ENCODE measurements around the gene ARHGEF3.
"Not testable (repeated sequence)": the region's sequence is repeated elsewhere in the genome, so short reads cannot be mapped to it uniquely, and the experiment has no call there.

ARHGEF3 gene

DNA sequence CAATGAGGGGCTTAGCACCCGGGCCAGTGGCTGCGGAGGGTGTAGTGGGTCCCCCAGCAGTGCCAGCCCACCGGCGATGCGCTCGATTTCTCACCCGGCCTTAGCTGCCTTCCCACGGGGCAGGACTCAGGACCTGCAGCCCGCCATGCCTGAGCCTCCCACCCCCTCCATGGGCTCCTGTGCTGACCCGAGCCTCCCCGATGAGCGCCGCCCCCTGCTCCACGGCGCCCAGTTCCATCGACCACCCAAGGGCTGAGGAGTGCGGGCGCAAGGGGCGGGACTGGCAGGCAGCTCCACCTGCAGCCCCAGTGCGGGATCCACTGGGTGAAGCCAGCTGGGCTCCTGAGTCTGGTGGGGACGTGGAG is 109.8 kb downstream of the ARHGEF3 start:
- not testable (repeated sequence) for H3K9me3 ChIP-seq (replicated peaks in 1 of 2; ENCODE audit: control insufficient read depth in 2 of 2, insufficient read depth in 1 of 2, low read depth in 1 of 2, low read length in 2 of 2); H2AK5ac ChIP-seq (ENCODE audit: low read depth, low read length); H3K18ac ChIP-seq (ENCODE audit: low read length); H2AFZ ChIP-seq (ENCODE audit: low read length); H3K4me1 ChIP-seq (ENCODE audit: control insufficient read depth in 2 of 2, insufficient read depth in 1 of 2, low read depth in 1 of 2, low read length in 2 of 2); H4K8ac ChIP-seq (ENCODE audit: low read depth, low read length); H3K27ac ChIP-seq (replicated peaks; ENCODE audit: low read length); H3K23ac ChIP-seq (ENCODE audit: low read depth, low read length, poor library complexity); DNase-seq (ENCODE audit: low spot score); H2BK120ac ChIP-seq (ENCODE audit: low read depth, low read length); H3K4ac ChIP-seq (ENCODE audit: low read length); H3K14ac ChIP-seq (ENCODE audit: low read length); H2BK12ac ChIP-seq (ENCODE audit: low read length); H4K91ac ChIP-seq (ENCODE audit: low read depth, low read length, poor library complexity); H2BK15ac ChIP-seq (ENCODE audit: low read length); H3K4me2 ChIP-seq (ENCODE audit: insufficient read depth, low read length, poor library complexity, severe bottlenecking); H3K4me3 ChIP-seq (ENCODE audit: low read length in 2 of 2); H3K9ac ChIP-seq (ENCODE audit: low read depth, low read length, poor library complexity); H3K36me3 ChIP-seq (replicated peaks in 1 of 2; ENCODE audit: control insufficient read depth in 2 of 2, insufficient read depth in 2 of 2, low read length in 2 of 2); H3K27me3 ChIP-seq (ENCODE audit: control insufficient read depth in 3 of 3, insufficient read depth in 3 of 3, low read depth in 1 of 3, low read length in 3 of 3); H3K79me1 ChIP-seq (ENCODE audit: low read depth, low read length); H2BK5ac ChIP-seq (ENCODE audit: low read length)
- no CpG with 5 or more reads among the region's 21 CpGs for WGBS, 2 donors (ENCODE audit: extremely low coverage in 2 of 2, insufficient read length in 2 of 2, insufficient replicate concordance in 1 of 2)

DNA sequence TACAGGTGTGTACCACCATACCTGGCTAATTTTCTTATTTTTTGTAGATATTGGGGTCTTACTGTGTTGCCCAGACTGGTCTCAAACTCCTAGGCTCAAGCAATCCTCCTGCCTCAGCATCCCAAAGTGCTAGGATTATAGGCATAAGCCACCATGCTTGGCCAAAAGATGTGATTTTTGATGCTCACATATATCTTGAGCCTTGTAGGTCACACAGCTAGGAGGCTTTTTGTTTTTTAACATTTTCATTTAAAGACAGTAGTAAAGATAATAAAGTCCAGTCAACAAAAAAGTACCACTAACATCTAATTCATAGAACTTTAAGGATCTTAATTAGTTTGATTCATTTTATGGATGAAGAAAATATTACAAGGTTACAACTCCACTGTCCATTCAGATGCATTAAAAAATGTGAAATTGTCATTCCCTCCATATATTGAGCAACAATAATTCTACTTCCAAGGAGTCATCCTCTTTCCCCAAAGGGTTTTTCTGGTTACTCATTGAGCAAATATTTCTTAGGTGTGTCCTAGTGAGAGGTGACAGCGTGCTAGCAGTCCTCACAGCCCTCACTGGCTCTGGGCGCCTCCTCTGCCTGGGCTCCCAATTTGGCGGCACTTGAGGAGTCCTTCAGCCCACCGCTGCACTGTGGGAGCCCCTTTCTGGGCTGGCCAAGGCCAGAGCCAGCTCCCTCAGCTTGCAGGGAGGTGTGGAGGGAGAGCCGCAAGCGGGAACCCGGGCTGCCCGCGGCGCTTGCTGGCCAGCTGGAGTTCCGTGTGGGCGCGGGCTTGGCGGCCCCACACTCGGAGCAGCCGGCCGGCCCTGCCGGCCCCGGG is 110.4 kb downstream of the ARHGEF3 start:
- peaks cover 0 to 3% (median 0%) of the 10 kb centered on the region in 3 experiments for H3K27me3 ChIP-seq (ENCODE audit: control insufficient read depth in 3 of 3, insufficient read depth in 3 of 3, low read depth in 1 of 3, low read length in 3 of 3)
- no peak overlapping the region for H3K27ac ChIP-seq (replicated peaks; ENCODE audit: low read length)
- no peaks in the 10 kb centered on the region for H3K9me3 ChIP-seq (replicated peaks in 1 of 2; ENCODE audit: control insufficient read depth in 2 of 2, insufficient read depth in 1 of 2, low read depth in 1 of 2, low read length in 2 of 2)
- H3K9ac ChIP-seq (ENCODE audit: low read depth, low read length, poor library complexity): no peak overlapping the region
- no peak overlapping the region for H3K4me2 ChIP-seq (ENCODE audit: insufficient read depth, low read length, poor library complexity, severe bottlenecking)
- no peak overlapping the region for H2AFZ ChIP-seq (ENCODE audit: low read length)
- no peak overlapping the region for H2BK15ac ChIP-seq (ENCODE audit: low read length)
- no peaks in the 10 kb centered on the region for H3K4me1 ChIP-seq (ENCODE audit: control insufficient read depth in 2 of 2, insufficient read depth in 1 of 2, low read depth in 1 of 2, low read length in 2 of 2)
- no peak overlapping the region for H3K14ac ChIP-seq (ENCODE audit: low read length)
- no peaks in the 10 kb centered on the region for H3K79me1 ChIP-seq (ENCODE audit: low read depth, low read length)
- no peaks in the 10 kb centered on the region for H3K36me3 ChIP-seq (replicated peaks in 1 of 2; ENCODE audit: control insufficient read depth in 2 of 2, insufficient read depth in 2 of 2, low read length in 2 of 2)
- H4K91ac ChIP-seq (ENCODE audit: low read depth, low read length, poor library complexity): no peak overlapping the region
- DNase-seq (ENCODE audit: low spot score): no peak
- H2BK120ac ChIP-seq (ENCODE audit: low read depth, low read length): no peak overlapping the region
- H2BK5ac ChIP-seq (ENCODE audit: low read length): no peak overlapping the region
- no peak overlapping the region for H4K8ac ChIP-seq (ENCODE audit: low read depth, low read length)
- no peak overlapping the region for H3K23ac ChIP-seq (ENCODE audit: low read depth, low read length, poor library complexity)
- H3K18ac ChIP-seq (ENCODE audit: low read length): no peak overlapping the region
- no peak overlapping the region for H2AK5ac ChIP-seq (ENCODE audit: low read depth, low read length)
- H3K4me3 ChIP-seq (ENCODE audit: low read length in 2 of 2): no peak overlapping the region
- WGBS, 2 donors (ENCODE audit: extremely low coverage in 2 of 2, insufficient read length in 2 of 2, insufficient replicate concordance in 1 of 2): no CpG with 5 or more reads among the region's 19 CpGs
- H2BK12ac ChIP-seq (ENCODE audit: low read length): no peak overlapping the region
- H3K4ac ChIP-seq (ENCODE audit: low read length): no peak overlapping the region

GRCh38 chr3:56689303-56689702 is 112.4 kb downstream of the ARHGEF3 start:
- Histone ChIP-seq H3K27me3 (ENCODE audit: control insufficient read depth in 3 of 3, insufficient read depth in 3 of 3, low read depth in 1 of 3, low read length in 3 of 3) (no peaks in the 10 kb centered on the region), H3K14ac (ENCODE audit: low read length) (no peak overlapping the region), H3K4me2 (ENCODE audit: insufficient read depth, low read length, poor library complexity, severe bottlenecking) (no peak overlapping the region), H3K4ac (ENCODE audit: low read length) (no peak overlapping the region), H3K4me1 (ENCODE audit: control insufficient read depth in 2 of 2, insufficient read depth in 1 of 2, low read depth in 1 of 2, low read length in 2 of 2) (no peaks in the 10 kb centered on the region), H2BK12ac (ENCODE audit: low read length) (no peak overlapping the region), H3K18ac (ENCODE audit: low read length) (no peak overlapping the region), H3K9ac (ENCODE audit: low read depth, low read length, poor library complexity) (no peak overlapping the region), H2AK5ac (ENCODE audit: low read depth, low read length) (no peak overlapping the region), H3K79me1 (ENCODE audit: low read depth, low read length) (no peaks in the 10 kb centered on the region), H3K27ac (replicated peaks; ENCODE audit: low read length) (no peak overlapping the region), H3K36me3 (replicated peaks in 1 of 2; ENCODE audit: control insufficient read depth in 2 of 2, insufficient read depth in 2 of 2, low read length in 2 of 2) (no peaks in the 10 kb centered on the region), H4K8ac (ENCODE audit: low read depth, low read length) (no peak overlapping the region), H2BK120ac (ENCODE audit: low read depth, low read length) (no peak overlapping the region), H2BK5ac (ENCODE audit: low read length) (no peak overlapping the region), H4K91ac (ENCODE audit: low read depth, low read length, poor library complexity) (no peak overlapping the region), H3K9me3 (replicated peaks in 1 of 2; ENCODE audit: control insufficient read depth in 2 of 2, insufficient read depth in 1 of 2, low read depth in 1 of 2, low read length in 2 of 2) (peaks cover under 1 to 4% of the 10 kb centered on the region in 2 donors), H3K4me3 (ENCODE audit: low read length in 2 of 2) (no peak overlapping the region), H2BK15ac (ENCODE audit: low read length) (no peak overlapping the region), H2AFZ (ENCODE audit: low read length) (no peak overlapping the region), H3K23ac (ENCODE audit: low read depth, low read length, poor library complexity) (no peak overlapping the region)
- no peak for DNase-seq (ENCODE audit: low spot score)
- WGBS, 2 donors (ENCODE audit: extremely low coverage in 2 of 2, insufficient read length in 2 of 2, insufficient replicate concordance in 1 of 2): no CpG with 5 or more reads among the region's 1 CpG

DNA sequence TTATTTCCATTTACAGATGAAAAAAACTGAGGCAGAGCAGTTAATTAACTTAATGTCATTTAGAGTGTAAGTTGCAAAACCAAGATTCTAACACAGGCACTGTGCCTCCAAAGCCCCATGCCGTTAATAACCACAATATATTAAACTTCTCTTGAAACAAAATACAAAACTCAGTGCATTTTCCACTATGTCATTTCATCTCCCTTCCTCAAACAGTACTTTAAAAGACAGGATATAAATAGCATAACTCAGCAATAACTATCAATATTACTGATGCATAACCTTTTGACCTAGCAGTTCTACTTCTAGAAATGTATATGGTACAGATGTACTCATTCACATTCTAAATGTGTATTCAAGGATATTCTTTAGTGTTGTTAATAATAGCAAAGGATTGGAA is 113.6 kb downstream of the ARHGEF3 start:
- H3K79me1 ChIP-seq (ENCODE audit: low read depth, low read length): no peaks in the 10 kb centered on the region
- WGBS, 2 donors (ENCODE audit: extremely low coverage in 2 of 2, insufficient read length in 2 of 2, insufficient replicate concordance in 1 of 2): no CpG with 5 or more reads among the region's 1 CpG
- H3K14ac ChIP-seq (ENCODE audit: low read length): no peak overlapping the region

More for the DNA sequence above, 113.6 kb downstream of the ARHGEF3 start:
- no peaks in the 10 kb centered on the region for H3K4me1 ChIP-seq (ENCODE audit: control insufficient read depth in 2 of 2, insufficient read depth in 1 of 2, low read depth in 1 of 2, low read length in 2 of 2)
- no peak overlapping the region for H2BK12ac ChIP-seq (ENCODE audit: low read length)
- H2AK5ac ChIP-seq (ENCODE audit: low read depth, low read length): no peak overlapping the region
- no peak overlapping the region for H3K4ac ChIP-seq (ENCODE audit: low read length)
- no peak overlapping the region for H2BK120ac ChIP-seq (ENCODE audit: low read depth, low read length)
- no peak overlapping the region for H4K91ac ChIP-seq (ENCODE audit: low read depth, low read length, poor library complexity)
- H3K18ac ChIP-seq (ENCODE audit: low read length): no peak overlapping the region
- no peak overlapping the region for H2BK5ac ChIP-seq (ENCODE audit: low read length)
- H3K27me3 ChIP-seq (ENCODE audit: control insufficient read depth in 3 of 3, insufficient read depth in 3 of 3, low read depth in 1 of 3, low read length in 3 of 3): no peaks in the 10 kb centered on the region
- H3K36me3 ChIP-seq (replicated peaks in 1 of 2; ENCODE audit: control insufficient read depth in 2 of 2, insufficient read depth in 2 of 2, low read length in 2 of 2): no peaks in the 10 kb centered on the region
- H4K8ac ChIP-seq (ENCODE audit: low read depth, low read length): no peak overlapping the region
- H3K4me3 ChIP-seq (ENCODE audit: low read length in 2 of 2): no peak overlapping the region
- no peak overlapping the region for H3K23ac ChIP-seq (ENCODE audit: low read depth, low read length, poor library complexity)
- no peak overlapping the region for H2AFZ ChIP-seq (ENCODE audit: low read length)
- H3K9ac ChIP-seq (ENCODE audit: low read depth, low read length, poor library complexity): no peak overlapping the region
- DNase-seq (ENCODE audit: low spot score): no peak
- H3K9me3 ChIP-seq (replicated peaks in 1 of 2; ENCODE audit: control insufficient read depth in 2 of 2, insufficient read depth in 1 of 2, low read depth in 1 of 2, low read length in 2 of 2): peaks cover 8 to 13% of the 10 kb centered on the region in 2 donors
- H3K4me2 ChIP-seq (ENCODE audit: insufficient read depth, low read length, poor library complexity, severe bottlenecking): no peak overlapping the region
- no peak overlapping the region for H2BK15ac ChIP-seq (ENCODE audit: low read length)
- no peak overlapping the region for H3K27ac ChIP-seq (replicated peaks; ENCODE audit: low read length)

Data from neuronal stem cell (in vitro differentiated cells).